ENCODE results near the gene CDK11A. TPM values are rescaled to one million over a fixed set of nuclear protein-coding genes. Genes with fewer than 3 reads are reported as not detected.
"Not testable (repeated sequence)": the region's sequence is repeated elsewhere in the genome, so short reads cannot be mapped to it uniquely, and the experiment has no call there.

CDK11A gene
- total RNA-seq, 2 experiments from 2014 or later, result 67.2 to 68.1 TPM

DNA sequence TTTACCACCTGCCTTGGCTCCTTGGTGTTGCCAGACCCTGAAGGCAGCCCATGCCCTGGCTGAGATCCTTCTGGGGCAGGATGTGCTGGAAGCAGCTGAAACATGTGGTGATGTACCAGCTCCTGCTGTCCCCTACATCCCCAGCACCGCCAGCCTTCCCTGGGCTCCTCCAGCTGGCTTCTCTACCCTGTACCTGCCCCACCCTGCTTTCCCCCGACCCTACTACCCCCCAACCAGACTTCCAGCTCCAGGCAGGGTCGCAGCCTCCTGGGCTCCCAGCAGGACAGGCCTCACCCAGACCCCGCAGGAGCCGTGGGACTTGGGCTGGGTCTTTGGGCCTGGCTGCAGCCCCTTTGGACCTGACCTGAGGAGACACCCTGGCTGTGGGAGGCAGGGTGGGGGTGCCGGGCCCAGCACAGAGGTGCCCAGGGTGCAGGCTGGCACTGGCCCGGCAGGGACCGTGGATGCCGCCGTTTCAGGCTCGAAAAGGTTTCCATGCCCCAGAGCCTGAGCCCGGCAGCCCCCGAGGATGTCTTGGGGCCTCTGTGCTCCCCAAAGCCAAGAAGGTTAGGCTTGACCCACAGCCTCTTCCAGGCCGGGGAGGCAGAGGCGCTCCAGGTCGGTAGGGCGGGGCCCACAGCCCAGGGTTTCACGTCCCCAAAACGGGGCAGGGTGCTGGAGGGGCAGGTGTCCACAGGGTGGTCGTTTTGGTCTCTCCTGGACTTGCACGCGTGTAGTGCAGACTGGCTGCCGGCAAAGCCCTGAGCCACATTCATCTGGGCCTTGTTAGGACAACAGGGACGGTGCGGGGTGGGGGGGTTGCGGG lies 26.6 kb downstream of the CDK11A start:
- H3K36me3 Mint-ChIP-seq (ENCODE audit: low read depth); H3K4me1 Mint-ChIP-seq; H3K27ac Mint-ChIP-seq; POLR2A ChIA-PET; H3K4me3 Mint-ChIP-seq; H3K9me3 Mint-ChIP-seq; H3K27me3 Mint-ChIP-seq; CTCF ChIA-PET: not testable (repeated sequence)
- peak; percentile 13 for DNase-seq

DNA sequence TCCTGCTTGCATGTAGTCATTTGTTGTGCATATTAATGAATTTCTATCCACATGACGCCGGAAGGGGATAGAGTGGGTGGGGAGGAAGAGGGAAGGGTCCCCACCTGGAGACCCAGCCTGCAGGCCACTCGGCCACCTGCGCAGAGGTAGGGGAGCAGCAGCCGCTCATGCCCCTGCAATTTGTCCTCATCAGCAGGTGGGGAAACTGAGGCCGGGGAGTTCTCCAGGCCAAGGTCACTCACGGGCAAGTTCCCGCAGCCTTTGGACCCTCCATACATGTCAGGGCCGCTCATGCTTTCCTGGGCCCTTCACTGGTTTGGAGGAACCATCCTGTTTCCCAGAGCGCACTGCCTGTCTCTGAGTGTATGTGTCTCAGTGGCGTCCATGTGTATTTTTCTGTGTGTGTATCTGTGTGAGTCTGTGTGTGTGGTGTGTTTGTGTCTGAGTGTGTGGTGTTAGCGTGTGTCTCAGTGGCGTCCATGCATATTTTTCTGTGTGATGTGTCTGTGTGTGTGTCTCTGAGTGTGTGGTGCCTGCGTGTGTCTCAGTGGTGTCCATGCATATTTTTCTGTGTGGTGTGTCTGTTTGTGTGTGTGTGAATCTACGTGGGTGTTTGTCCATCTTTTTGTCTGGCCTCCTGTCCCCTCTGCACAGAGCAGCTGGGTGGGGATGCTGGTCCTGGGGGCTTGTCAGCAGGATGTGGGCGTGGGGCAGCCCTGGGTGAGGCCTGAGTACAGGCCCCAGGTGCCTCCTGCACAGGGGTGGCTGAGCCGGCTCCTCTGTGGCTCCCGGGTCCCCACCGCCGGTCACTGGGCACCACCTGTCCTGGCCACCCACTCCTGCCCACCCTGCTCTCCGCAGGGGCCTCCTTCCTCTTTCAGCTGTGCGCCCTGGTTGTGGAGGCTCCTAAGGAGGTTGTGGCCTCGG lies 27.5 kb downstream of the CDK11A start:
- H3K9me3 Mint-ChIP-seq; H3K4me1 Mint-ChIP-seq; H3K27ac Mint-ChIP-seq; CTCF ChIA-PET; H3K27me3 Mint-ChIP-seq; H3K36me3 Mint-ChIP-seq (ENCODE audit: low read depth); POLR2A ChIA-PET; H3K4me3 Mint-ChIP-seq; DNase-seq: not testable (repeated sequence)

DNA sequence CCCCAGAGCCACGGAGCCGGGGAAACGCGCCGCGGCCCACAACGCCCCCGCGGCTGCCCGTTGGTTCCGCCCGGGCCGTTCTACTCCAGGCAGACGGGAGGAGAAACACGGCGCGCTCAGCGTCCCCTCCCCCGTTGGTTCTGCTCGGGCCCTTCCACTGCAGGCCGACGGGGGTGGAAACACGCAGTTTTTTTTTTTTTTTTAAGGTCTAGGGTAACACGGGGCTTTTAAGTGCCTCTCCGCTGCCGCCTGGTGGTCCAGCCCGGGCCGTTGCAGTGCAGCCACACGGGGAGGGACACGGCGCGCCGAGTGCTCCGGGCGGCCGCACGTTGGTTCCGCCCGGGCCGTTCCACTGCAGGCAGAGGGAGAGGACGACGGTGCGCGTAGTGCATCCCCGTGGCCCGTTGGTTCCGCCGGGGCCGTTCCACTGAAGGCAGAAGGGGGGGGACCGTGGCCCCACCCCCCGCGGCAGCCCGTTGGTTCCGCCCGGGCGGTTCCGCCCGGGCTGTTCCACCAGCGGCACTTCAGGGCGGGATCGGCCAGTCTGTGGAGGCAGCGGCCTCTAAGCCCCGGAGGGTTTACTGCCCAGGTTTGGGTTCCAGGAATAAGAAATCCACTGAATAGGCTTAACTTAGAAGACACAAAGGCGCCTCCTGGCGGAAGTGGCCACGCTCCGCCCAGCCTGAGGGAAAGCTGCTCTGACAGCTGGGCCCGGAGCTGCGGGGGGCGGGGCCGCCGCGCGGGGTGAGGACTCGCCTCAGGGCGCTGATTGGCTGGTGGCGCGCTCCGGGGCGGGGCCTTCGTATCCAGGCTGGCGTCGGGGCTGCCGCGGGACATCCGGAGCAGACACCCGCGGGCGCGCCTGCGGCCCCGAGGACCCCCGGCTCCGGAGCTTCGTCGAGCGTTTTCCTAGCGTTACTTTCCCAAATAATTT lies 31.2 kb downstream of the CDK11A start, which contains the start of gene SLC35E2B:
TSS of gene SLC35E2B (minus strand) at position 82 of the 934 bp plus-strand sequence. CDS start 16,096 bp downstream, outside the sequence.
- peak within 1 kb of the TSS; percentile 95 for H3K27ac Mint-ChIP-seq
- H3K27me3 Mint-ChIP-seq, POLR2A ChIA-PET, CTCF ChIA-PET, H3K9me3 Mint-ChIP-seq: not testable (repeated sequence)
- peaks cover 11% of the 10 kb centered on the region for H3K4me1 Mint-ChIP-seq
- peaks cover 15% of the 10 kb centered on the region for H3K36me3 Mint-ChIP-seq (ENCODE audit: low read depth)
- DNase-seq, result peak; percentile 95
- peak within 1 kb of the TSS; percentile 78 for H3K4me3 Mint-ChIP-seq

DNA sequence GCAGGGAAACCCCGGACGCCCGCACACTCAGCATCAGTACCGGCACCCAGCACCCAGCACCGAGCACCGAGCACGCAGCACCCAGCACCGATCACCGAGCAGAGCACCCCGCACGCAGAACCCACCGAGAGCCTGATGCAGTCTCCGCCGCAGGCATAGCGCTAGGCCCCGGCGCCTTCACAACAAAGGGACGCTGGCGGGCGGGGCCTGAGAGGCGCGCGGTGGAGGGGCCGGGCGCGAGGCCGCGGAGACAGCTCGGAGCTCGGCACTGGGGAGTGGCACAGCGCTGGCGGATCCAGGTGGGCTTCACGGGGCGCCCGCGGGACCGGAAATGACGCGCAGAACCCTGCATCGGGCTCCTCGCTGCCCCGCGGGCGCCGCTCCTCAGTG lies 31.8 kb downstream of the CDK11A start:
- POLR2A ChIA-PET, H3K9me3 Mint-ChIP-seq, H3K27me3 Mint-ChIP-seq, CTCF ChIA-PET: not testable (repeated sequence)
- H3K4me3 Mint-ChIP-seq, result peak overlapping the region; percentile 78
- H3K36me3 Mint-ChIP-seq (ENCODE audit: low read depth), result peaks cover 18% of the 10 kb centered on the region
- DNase-seq, result peak; percentile 90
- H3K4me1 Mint-ChIP-seq, result peaks cover 14% of the 10 kb centered on the region
- peak overlapping the region; percentile 95 for H3K27ac Mint-ChIP-seq

DNA sequence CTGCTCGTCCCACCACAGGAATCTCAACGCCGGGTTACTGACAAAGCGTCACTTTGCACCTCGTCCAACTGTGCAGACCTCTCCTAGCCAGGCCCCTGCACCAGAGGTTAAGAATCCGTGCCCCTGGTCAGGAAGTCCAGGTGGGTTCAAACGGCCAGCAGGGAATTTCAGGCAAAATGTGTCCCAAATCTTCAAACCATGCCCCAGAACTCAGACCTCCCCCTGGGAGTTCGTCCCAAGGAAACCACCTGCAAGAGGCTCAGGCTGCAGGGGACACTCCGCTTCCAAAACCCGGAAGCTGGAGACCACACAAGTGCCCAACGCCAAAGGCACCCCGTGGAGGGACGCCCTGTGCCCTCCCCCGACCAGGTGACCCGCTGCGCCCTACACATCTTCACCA lies 32.7 kb downstream of the CDK11A start:
- H3K27me3 Mint-ChIP-seq, DNase-seq, CTCF ChIA-PET, POLR2A ChIA-PET, H3K27ac Mint-ChIP-seq, H3K4me3 Mint-ChIP-seq, H3K9me3 Mint-ChIP-seq: not testable (repeated sequence)
- Mint-ChIP-seq H3K36me3 (ENCODE audit: low read depth) (peaks cover 18% of the 10 kb centered on the region), H3K4me1 (peaks cover 16% of the 10 kb centered on the region)

DNA sequence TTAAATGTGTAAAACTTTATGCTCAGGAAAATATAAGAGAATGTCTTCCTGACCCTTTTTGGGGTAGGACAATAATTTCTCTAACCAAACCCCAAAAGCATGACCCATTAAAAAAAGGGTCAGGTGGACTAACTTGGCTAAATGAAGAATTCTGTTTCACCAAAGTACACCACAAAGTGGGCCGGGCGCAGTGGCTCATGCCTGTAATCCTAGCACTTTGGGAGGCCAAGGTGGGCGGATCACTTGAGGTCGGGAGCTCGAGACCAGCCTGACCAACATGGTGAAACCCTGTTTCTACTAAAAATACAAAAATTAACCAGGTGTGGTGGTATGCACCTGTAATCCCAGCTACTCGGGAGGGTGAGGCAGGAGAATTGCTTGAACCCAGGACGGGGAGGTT lies 34.6 kb downstream of the CDK11A start:
- H3K9me3 Mint-ChIP-seq, POLR2A ChIA-PET, CTCF ChIA-PET, DNase-seq, H3K27me3 Mint-ChIP-seq, H3K4me3 Mint-ChIP-seq, H3K27ac Mint-ChIP-seq: not testable (repeated sequence)
- peaks cover 16% of the 10 kb centered on the region for H3K4me1 Mint-ChIP-seq
- H3K36me3 Mint-ChIP-seq (ENCODE audit: low read depth), result peaks cover 22% of the 10 kb centered on the region

DNA sequence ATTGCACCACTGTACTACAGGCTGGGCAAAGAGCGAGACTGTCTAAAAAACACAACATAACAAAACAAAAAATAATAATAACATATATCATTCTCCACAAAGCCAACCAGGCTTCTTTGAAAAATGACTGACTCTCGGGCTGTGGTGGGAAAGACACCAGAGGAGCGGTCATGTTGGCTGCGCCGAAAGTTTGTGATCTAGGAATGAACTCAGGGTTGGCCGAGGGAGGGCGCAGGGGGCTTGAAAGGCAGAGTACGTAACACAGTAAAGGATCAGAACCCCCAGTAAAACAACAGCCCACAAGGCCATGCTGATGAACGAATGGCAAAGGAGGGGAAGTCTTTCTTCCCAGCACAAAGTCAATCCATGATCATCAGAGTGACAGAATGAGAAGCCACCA lies 36.3 kb downstream of the CDK11A start:
- H3K27me3 Mint-ChIP-seq, result no peaks in the 10 kb centered on the region
- no peak for DNase-seq
- peaks cover 22% of the 10 kb centered on the region for H3K36me3 Mint-ChIP-seq (ENCODE audit: low read depth)
- H3K27ac Mint-ChIP-seq, result no peak overlapping the region
- ChIA-PET CTCF (no interaction called here), POLR2A (no interaction called here)
- H3K9me3 Mint-ChIP-seq, result no peaks in the 10 kb centered on the region
- H3K4me3 Mint-ChIP-seq, result no peak overlapping the region
- peaks cover 16% of the 10 kb centered on the region for H3K4me1 Mint-ChIP-seq

DNA sequence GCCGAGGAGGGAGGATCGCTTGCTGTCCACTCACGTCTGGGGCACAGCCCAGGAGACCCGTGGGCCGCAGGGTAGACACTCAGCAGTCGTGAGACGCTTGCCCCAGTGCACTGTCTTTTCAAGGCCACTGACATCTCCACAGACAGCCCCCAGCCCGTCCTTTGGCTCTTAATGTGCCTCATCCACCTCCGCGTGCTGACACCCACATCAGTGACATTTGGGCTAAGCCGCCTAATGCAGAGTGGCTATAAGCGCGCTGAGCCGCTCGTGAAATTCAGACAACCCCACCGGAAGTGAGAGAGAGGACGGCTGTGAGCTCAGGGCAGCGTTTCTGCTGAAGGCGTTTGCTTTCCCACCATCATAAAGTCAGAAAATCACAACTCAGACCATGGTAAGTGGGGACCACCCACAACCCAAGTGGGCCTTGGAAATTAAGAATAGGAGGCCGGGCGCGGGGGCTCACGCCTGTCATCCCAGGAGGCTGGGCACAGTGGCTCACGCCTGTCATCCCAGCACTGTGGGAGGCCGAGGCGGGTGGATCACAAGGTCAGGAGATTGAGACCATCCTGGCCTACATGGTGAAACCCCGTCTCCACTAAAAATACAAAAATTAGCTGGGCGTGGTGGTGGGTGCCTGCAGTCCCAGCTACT lies 40.0 kb downstream of the CDK11A start:
- POLR2A ChIA-PET, result no interaction called here
- Mint-ChIP-seq H3K9me3 (no peaks in the 10 kb centered on the region), H3K4me3 (no peak overlapping the region), H3K4me1 (peaks cover 17% of the 10 kb centered on the region), H3K27ac (no peak overlapping the region), H3K36me3 (ENCODE audit: low read depth) (peaks cover 19% of the 10 kb centered on the region), H3K27me3 (no peaks in the 10 kb centered on the region)
- CTCF ChIA-PET, result no interaction called here
- no peak for DNase-seq

DNA sequence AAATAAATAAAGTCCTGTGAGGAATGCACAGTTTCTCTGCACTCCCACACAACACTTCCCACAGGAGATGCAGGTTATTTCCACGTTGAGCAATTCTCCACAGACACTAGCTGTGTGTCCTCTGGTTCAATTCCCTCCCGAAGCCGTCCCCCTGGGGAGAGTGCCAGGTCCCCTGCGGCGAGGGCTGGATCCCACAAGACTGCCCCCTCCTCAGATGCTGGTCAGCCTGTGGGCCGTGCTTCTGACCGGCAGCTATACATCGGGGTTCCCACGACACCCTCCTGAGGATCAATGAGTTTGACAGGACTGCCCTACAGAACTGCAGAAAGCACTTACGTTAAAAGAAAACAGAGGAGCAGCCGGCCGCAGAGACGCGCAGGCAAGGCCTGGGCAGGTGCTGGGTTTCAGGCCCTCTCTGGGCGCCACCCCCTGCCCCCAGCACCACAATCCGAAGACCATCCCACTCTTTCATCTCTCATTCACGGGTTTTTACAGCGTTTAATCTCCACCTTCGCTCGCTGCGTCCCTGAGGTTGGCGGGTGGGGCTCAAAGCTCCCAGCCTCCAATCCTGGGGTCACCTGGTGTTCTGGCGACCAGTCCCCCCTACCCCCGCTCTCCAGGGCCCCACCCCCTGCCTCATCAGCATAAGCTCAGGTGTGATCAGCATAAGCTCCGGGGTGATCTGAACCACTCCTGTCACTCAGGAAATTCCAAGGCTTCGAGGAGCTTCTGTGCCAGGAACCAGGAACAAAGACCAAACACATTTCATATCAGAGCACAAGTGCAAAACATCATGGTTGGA lies 40.9 kb downstream of the CDK11A start:
- no peak for DNase-seq

DNA sequence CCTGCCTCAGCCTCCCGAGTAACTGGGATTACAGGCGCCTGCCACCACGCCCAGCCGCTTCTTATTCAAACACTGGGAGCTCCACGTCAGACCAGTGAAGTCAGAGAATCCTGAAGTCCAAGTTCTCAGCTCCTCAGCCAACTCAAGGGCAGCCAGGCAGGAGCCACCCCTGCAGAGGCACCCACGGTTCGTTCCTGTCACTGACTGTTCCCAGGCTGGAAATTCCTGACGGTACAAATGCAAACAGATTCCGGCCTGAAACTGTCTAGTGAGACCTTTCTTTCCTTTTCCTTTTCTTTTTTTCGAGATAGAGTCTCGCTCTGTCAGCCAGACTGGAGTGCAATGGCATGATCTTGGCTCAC lies 43.3 kb downstream of the CDK11A start:
- ChIA-PET POLR2A (interaction anchor here (1.0 kb wide), 1 partner anchor 50 kb away, joined by 3 read pairs; no protein-coding TSS in a partner anchor), CTCF (no interaction called here)
- H3K36me3 Mint-ChIP-seq (ENCODE audit: low read depth), result peaks cover 13% of the 10 kb centered on the region
- H3K4me1 Mint-ChIP-seq, result peaks cover 28% of the 10 kb centered on the region
- H3K9me3 Mint-ChIP-seq, result no peaks in the 10 kb centered on the region
- no peaks in the 10 kb centered on the region for H3K27me3 Mint-ChIP-seq
- DNase-seq, result no peak
- H3K27ac Mint-ChIP-seq, result no peak overlapping the region
- no peak overlapping the region for H3K4me3 Mint-ChIP-seq

More for the DNA sequence above, 40.9 kb downstream of the CDK11A start:
- no peak overlapping the region for H3K27ac Mint-ChIP-seq
- POLR2A ChIA-PET, result no interaction called here
- H3K4me1 Mint-ChIP-seq, result peaks cover 22% of the 10 kb centered on the region
- CTCF ChIA-PET, result no interaction called here
- no peaks in the 10 kb centered on the region for H3K27me3 Mint-ChIP-seq
- no peaks in the 10 kb centered on the region for H3K9me3 Mint-ChIP-seq
- H3K36me3 Mint-ChIP-seq (ENCODE audit: low read depth), result peaks cover 13% of the 10 kb centered on the region
- H3K4me3 Mint-ChIP-seq, result no peak overlapping the region

DNA sequence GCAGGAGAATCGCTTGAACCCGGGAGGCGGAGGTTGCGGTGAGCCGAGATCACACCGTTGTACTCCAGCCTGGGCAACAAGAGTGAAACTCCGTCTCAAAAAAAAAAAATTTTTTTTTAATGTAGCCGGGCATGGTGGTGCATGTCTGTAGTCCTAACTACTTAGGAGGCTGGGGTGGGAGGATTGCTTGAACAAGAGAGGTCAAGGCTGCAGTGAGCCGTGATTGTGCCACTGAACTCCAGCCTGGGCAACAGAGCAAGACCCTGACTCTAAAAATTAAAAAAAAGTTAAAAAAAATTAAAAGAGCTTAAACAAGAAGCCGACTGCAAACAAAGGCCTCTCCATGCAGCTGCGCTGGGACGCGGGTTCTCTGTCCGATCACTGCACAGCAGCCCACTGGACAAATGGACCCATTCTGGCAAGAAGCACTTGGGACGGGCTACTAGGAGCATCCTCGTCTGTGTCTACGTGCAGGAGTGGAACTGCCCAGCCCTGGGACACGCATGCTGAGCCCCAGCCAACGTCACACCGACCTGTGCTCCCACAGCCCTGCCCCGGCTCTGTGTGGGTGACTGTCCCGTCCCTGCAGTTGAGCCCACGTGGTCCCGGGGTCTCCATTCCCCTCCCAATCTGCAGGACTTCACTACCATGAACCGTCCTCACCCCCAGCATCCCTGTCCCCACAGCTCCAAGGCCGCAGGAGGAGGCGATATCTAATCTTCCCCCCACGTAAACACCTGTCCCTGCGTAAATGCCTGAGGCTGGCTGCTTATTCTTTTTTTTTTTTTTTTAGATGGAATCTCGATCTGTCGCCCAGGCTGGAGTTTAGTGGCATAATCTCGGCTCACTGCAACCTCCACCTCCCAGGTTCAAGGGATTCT lies 43.9 kb downstream of the CDK11A start:
- no peak for DNase-seq
- ChIA-PET CTCF (no interaction called here), POLR2A (interaction anchor here (1.0 kb wide), 1 partner anchor 49 kb away, joined by 3 read pairs; no protein-coding TSS in a partner anchor)

More for the DNA sequence above, 43.9 kb downstream of the CDK11A start:
- Mint-ChIP-seq H3K27ac (no peak overlapping the region), H3K9me3 (no peaks in the 10 kb centered on the region), H3K4me3 (no peak overlapping the region), H3K4me1 (peaks cover 25% of the 10 kb centered on the region), H3K27me3 (no peaks in the 10 kb centered on the region), H3K36me3 (ENCODE audit: low read depth) (peaks cover 10% of the 10 kb centered on the region)
